Neuronal stem cell (in vitro differentiated cells): ENCODE data around the gene NANOGP8.

ENCODE experiments used
- DNase-seq: peaks from one replicate; pipeline ENCODE4 v3.0.0-alpha.2; 2013; ENCODE audit warnings: low spot score
- H2AFZ ChIP-seq: one replicate; pipeline ENCODE4 v1.6.1; 2013; ENCODE audit warnings: mild to moderate bottlenecking, low read length, inconsistent platforms
- H2AK5ac ChIP-seq: 2 replicates; pipeline ENCODE4 v1.6.1; 2013; ENCODE audit warnings: low read depth, mild to moderate bottlenecking, inconsistent platforms, low read length, moderate library complexity, mixed read lengths
- H2BK120ac ChIP-seq: 2 replicates; pipeline ENCODE4 v1.6.1; 2013; ENCODE audit warnings: low read depth, mild to moderate bottlenecking, inconsistent platforms, low read length, moderate library complexity, mixed read lengths
- H2BK12ac ChIP-seq: one replicate; pipeline ENCODE4 v1.6.1; 2013; ENCODE audit warnings: low read length, inconsistent platforms
- H2BK15ac ChIP-seq: 2 replicates; pipeline ENCODE4 v1.6.1; 2013; ENCODE audit warnings: mild to moderate bottlenecking, low read length, inconsistent platforms, mixed read lengths
- H2BK5ac ChIP-seq: one replicate; pipeline ENCODE4 v1.6.1; 2013; ENCODE audit warnings: inconsistent platforms, mild to moderate bottlenecking, low read length, moderate library complexity
- H3K14ac ChIP-seq: one replicate; pipeline ENCODE4 v1.6.1; 2013; ENCODE audit warnings: low read length, inconsistent platforms
- H3K18ac ChIP-seq: 2 replicates; pipeline ENCODE4 v1.6.1; 2013; ENCODE audit warnings: low read length, inconsistent platforms
- H3K23ac ChIP-seq: 2 replicates; pipeline ENCODE4 v1.6.1; 2013; ENCODE audit warnings: low read depth, mild to moderate bottlenecking, mixed read lengths, low read length, inconsistent platforms; ENCODE audit not compliant: poor library complexity
- H3K27ac ChIP-seq: replicated peaks from 3 replicates; pipeline ENCODE4 v1.5.1; 2013; ENCODE audit warnings: low read length, inconsistent platforms
- H3K27me3 ChIP-seq, 3 experiments: 2 replicates each; pipeline ENCODE4 v1.6.1; 2013; ENCODE audit warnings: low read length in 3 of 3, mild to moderate bottlenecking in 2 of 3, inconsistent platforms in 1 of 3, low read depth in 1 of 3, mixed read lengths in 1 of 3, moderate library complexity in 1 of 3; ENCODE audit not compliant: control insufficient read depth in 3 of 3, insufficient read depth in 3 of 3
- H3K36me3 ChIP-seq, 2 donors: replicated peaks in 1 of 2; 2 replicates each; pipeline ENCODE4 v1.6.1; 2013; ENCODE audit warnings: low read length in 2 of 2; ENCODE audit not compliant: control insufficient read depth in 2 of 2, insufficient read depth in 2 of 2
- H3K4ac ChIP-seq: 2 replicates; pipeline ENCODE4 v1.6.1; 2013; ENCODE audit warnings: inconsistent platforms, mild to moderate bottlenecking, low read length, moderate library complexity
- H3K4me1 ChIP-seq, 2 donors: 1 replicate in 1 of 2; 2 replicates in 1 of 2; pipeline ENCODE4 v1.6.1; 2013; ENCODE audit warnings: low read length in 2 of 2, low read depth in 1 of 2; ENCODE audit not compliant: control insufficient read depth in 2 of 2, insufficient read depth in 1 of 2
- H3K4me2 ChIP-seq: one replicate; pipeline ENCODE4 v1.6.1; 2013; ENCODE audit warnings: mild to moderate bottlenecking, low read length, inconsistent platforms; ENCODE audit not compliant: insufficient read depth, poor library complexity, severe bottlenecking
- H3K4me3 ChIP-seq, 2 donors: 2 replicates each; pipeline ENCODE4 v1.5.1; 2013; ENCODE audit warnings: low read length in 2 of 2, mild to moderate bottlenecking in 2 of 2, inconsistent platforms in 1 of 2, moderate library complexity in 1 of 2
- H3K79me1 ChIP-seq: one replicate; pipeline ENCODE4 v1.6.1; 2013; ENCODE audit warnings: low read depth, mild to moderate bottlenecking, inconsistent platforms, low read length, moderate library complexity
- H3K9ac ChIP-seq: one replicate; pipeline ENCODE4 v1.6.1; 2013; ENCODE audit warnings: mild to moderate bottlenecking, low read depth, low read length, inconsistent platforms; ENCODE audit not compliant: poor library complexity
- H3K9me3 ChIP-seq, 2 donors: replicated peaks in 1 of 2; 2 replicates each; pipeline versions ENCODE3 to v1.6.1; 2013; ENCODE audit warnings: low read length in 2 of 2, mild to moderate bottlenecking in 2 of 2, inconsistent platforms in 1 of 2, low read depth in 1 of 2, mixed read lengths in 1 of 2, moderate library complexity in 1 of 2; ENCODE audit not compliant: control insufficient read depth in 2 of 2, insufficient read depth in 1 of 2
- H4K8ac ChIP-seq: one replicate; pipeline ENCODE4 v1.6.1; 2013; ENCODE audit warnings: low read depth, mild to moderate bottlenecking, inconsistent platforms, low read length, moderate library complexity
- H4K91ac ChIP-seq: one replicate; pipeline ENCODE4 v1.6.1; 2013; ENCODE audit warnings: low read length, low read depth, mild to moderate bottlenecking, inconsistent platforms; ENCODE audit not compliant: poor library complexity
- WGBS, 2 donors: extraction: QIAGEN DNeasy Blood & Tissue Kit; methylation state at CpG; one replicate each; pipeline ENCODE4 v1.1.7; 2013; ENCODE audit warnings: missing lambda C conversion rate in 2 of 2, mixed read lengths in 1 of 2; ENCODE audit not compliant: insufficient read length in 2 of 2, insufficient replicate concordance in 1 of 2; ENCODE audit errors: extremely low coverage in 2 of 2; 5-methylcytosine and 5-hydroxymethylcytosine counted together

The NANOGP8 gene

GRCh38 chr15:35107122-35107521 is 22.0 kb upstream of the NANOGP8 start:
- Histone ChIP-seq H2AK5ac (no peak overlapping the region), H3K4ac (no peak overlapping the region), H2BK12ac (no peak overlapping the region), H3K23ac (no peak overlapping the region), H3K4me1 (peaks cover 0 to 2% of the 10 kb centered on the region in 2 donors), H3K14ac (no peak overlapping the region), H3K9ac (no peak overlapping the region), H3K9me3 (no peaks in the 10 kb centered on the region), H3K79me1 (no peaks in the 10 kb centered on the region), H2AFZ (no peak overlapping the region), H3K27me3 (no peaks in the 10 kb centered on the region), H3K18ac (no peak overlapping the region), H3K4me3 (no peak overlapping the region), H2BK5ac (no peak overlapping the region), H3K36me3 (no peaks in the 10 kb centered on the region), H3K27ac (no peak overlapping the region), H3K4me2 (no peak overlapping the region), H2BK15ac (no peak overlapping the region), H2BK120ac (no peak overlapping the region), H4K8ac (no peak overlapping the region), H4K91ac (no peak overlapping the region)
- no CpG with 5 or more reads among the region's 3 CpGs for WGBS, 2 donors
- DNase-seq = no peak

- H2BK120ac ChIP-seq = no peak overlapping the region
- H2AK5ac ChIP-seq = no peak overlapping the region
- no peak overlapping the region for H4K91ac ChIP-seq
- no peak overlapping the region for H2BK15ac ChIP-seq
- no peak overlapping the region for H3K4me2 ChIP-seq
- no peak overlapping the region for H3K4me3 ChIP-seq
- H3K36me3 ChIP-seq = no peaks in the 10 kb centered on the region
- H3K18ac ChIP-seq = no peak overlapping the region
- H3K4me1 ChIP-seq = no peaks in the 10 kb centered on the region
- no peak overlapping the region for H3K23ac ChIP-seq
- H3K27me3 ChIP-seq = no peaks in the 10 kb centered on the region
- H2BK12ac ChIP-seq = no peak overlapping the region
- no peaks in the 10 kb centered on the region for H3K79me1 ChIP-seq
- no peak overlapping the region for H3K27ac ChIP-seq
- H3K9me3 ChIP-seq = no peaks in the 10 kb centered on the region
- H3K14ac ChIP-seq = no peak overlapping the region
- H2BK5ac ChIP-seq = no peak overlapping the region
- no peak overlapping the region for H4K8ac ChIP-seq
- WGBS, 2 donors = no CpG with 5 or more reads among the region's 3 CpGs
- no peak overlapping the region for H2AFZ ChIP-seq
- no peak for DNase-seq
- no peak overlapping the region for H3K9ac ChIP-seq
- no peak overlapping the region for H3K4ac ChIP-seq
These were observed 19.5 kb upstream of the NANOGP8 start for GRCh38 chr15:35104526-35105147.

GRCh38 chr15:35102186-35102585 is 17.1 kb upstream of the NANOGP8 start:
- Histone ChIP-seq H2AK5ac (no peak overlapping the region), H3K23ac (no peak overlapping the region), H3K4me2 (no peak overlapping the region), H3K18ac (no peak overlapping the region), H3K27me3 (no peaks in the 10 kb centered on the region), H2BK120ac (no peak overlapping the region), H3K4me1 (no peaks in the 10 kb centered on the region), H3K9ac (no peak overlapping the region), H3K4me3 (no peak overlapping the region), H3K79me1 (no peaks in the 10 kb centered on the region), H2BK12ac (no peak overlapping the region), H4K8ac (no peak overlapping the region), H3K14ac (no peak overlapping the region), H3K27ac (no peak overlapping the region), H2BK15ac (no peak overlapping the region), H2BK5ac (no peak overlapping the region), H2AFZ (no peak overlapping the region), H4K91ac (no peak overlapping the region), H3K4ac (no peak overlapping the region), H3K36me3 (no peaks in the 10 kb centered on the region), H3K9me3 (no peaks in the 10 kb centered on the region)
- no CpG with 5 or more reads among the region's 3 CpGs for WGBS, 2 donors
- no peak for DNase-seq

- H3K18ac ChIP-seq = no peak overlapping the region
- no peak overlapping the region for H3K4ac ChIP-seq
- H3K4me3 ChIP-seq = no peak overlapping the region
- no peak overlapping the region for H4K91ac ChIP-seq
- no peak overlapping the region for H3K23ac ChIP-seq
- H3K36me3 ChIP-seq = no peaks in the 10 kb centered on the region
- no peaks in the 10 kb centered on the region for H3K4me1 ChIP-seq
- H2BK12ac ChIP-seq = no peak overlapping the region
- H4K8ac ChIP-seq = no peak overlapping the region
- DNase-seq = no peak
- H2BK5ac ChIP-seq = no peak overlapping the region
- H3K9ac ChIP-seq = no peak overlapping the region
- H2AK5ac ChIP-seq = no peak overlapping the region
- no peaks in the 10 kb centered on the region for H3K79me1 ChIP-seq
- H3K27me3 ChIP-seq = no peaks in the 10 kb centered on the region
- H2BK15ac ChIP-seq = no peak overlapping the region
- no peaks in the 10 kb centered on the region for H3K9me3 ChIP-seq
- no peak overlapping the region for H3K4me2 ChIP-seq
- no peak overlapping the region for H2BK120ac ChIP-seq
- H3K27ac ChIP-seq = no peak overlapping the region
- no peak overlapping the region for H2AFZ ChIP-seq
- H3K14ac ChIP-seq = no peak overlapping the region
These were observed 16.2 kb upstream of the NANOGP8 start for GRCh38 chr15:35101335-35101734.
